GM06990 (cell line): ENCODE results near the gene PCBD1.

Experiments used
- DNase-seq: peaks from one replicate; pipeline ENCODE4 v3.0.0-alpha.2; 2011; ENCODE audit not compliant: insufficient read length; ENCODE audit errors: extremely low read depth
- H3K27me3 ChIP-seq: replicated peaks from 2 replicates; pipeline ENCODE4 v1.6.0; 2011; ENCODE audit warnings: low read length; ENCODE audit not compliant: control insufficient read depth, insufficient read depth
- H3K36me3 ChIP-seq: 2 replicates; pipeline ENCODE4 v1.5.1; 2011; ENCODE audit warnings: low read length; ENCODE audit not compliant: control insufficient read depth, insufficient read depth
- H3K4me3 ChIP-seq: replicated peaks from 2 replicates; pipeline ENCODE4 v1.5.1; 2011; ENCODE audit warnings: low read depth, mild to moderate bottlenecking, control low read depth, low read length
- CTCF ChIP-seq: IDR thresholded peaks from 2 replicates; pipeline ENCODE4 v1.5.1; 2011; ENCODE audit warnings: low read length, control low read depth, mild to moderate bottlenecking, inconsistent platforms; ENCODE audit not compliant: insufficient read depth, poor library complexity, severe bottlenecking

Gene PCBD1

GRCh38 chr10:70833601-70834000, 54.8 kb downstream of the PCBD1 start:
- no peaks in the 10 kb centered on the region; the same call in 1 of the 2 replicates for H3K36me3 ChIP-seq
- no peak for DNase-seq
- TF ChIP-seq CTCF, result no peak
- H3K27me3 ChIP-seq, result no peaks in the 10 kb centered on the region
- no peak overlapping the region for H3K4me3 ChIP-seq
